SK-N-SH (cell line): Measurements from ENCODE around the gene SLC25A29. TPM values are rescaled to one million over a fixed set of nuclear protein-coding genes. Genes with fewer than 3 reads are reported as not detected.
A peak's percentile ranks its signal among the peaks of the same experiment; 100 is the strongest.
"Not testable (repeated sequence)": the region's sequence is repeated elsewhere in the genome, so short reads cannot be mapped to it uniquely, and the experiment has no call there.

Source experiments
- CTCF ChIA-PET: fragments of 300-600, 350-600 bp; formaldehyde crosslinking; extraction: SDS; loops from one replicate; lab custom pipeline; 2021; lab: Yijun Ruan, JAX
- POLR2A ChIA-PET: fragments of 350-600 bp; sonication (Branson Sonifier 250); formaldehyde crosslinking; extraction: SDS; loops from one replicate; lab custom pipeline; 2020; ENCODE audit warnings: antibody characterized with exemption, inconsistent platforms; lab: Yijun Ruan, JAX
- DNase-seq: peaks from one replicate; pipeline ENCODE4 v3.0.0; 2012
- H2AFZ ChIP-seq: fragments of 200-600 bp; sonication (generic); 2 replicates; pipeline ENCODE4 v1.8.1; 2016; ENCODE audit warnings: antibody characterized with exemption, mild to moderate bottlenecking, low read depth
- H3F3A ChIP-seq: fragments of 200-600 bp; sonication (generic); replicated peaks from 2 replicates; pipeline ENCODE3; 2016; ENCODE audit warnings: antibody characterized with exemption, mild to moderate bottlenecking; ENCODE audit not compliant: insufficient read depth
- H3K27ac ChIP-seq, 2 experiments: fragments of 200-500 bp in 1 of 2; fragments of 200-600 bp in 1 of 2; sonication (Bioruptor generic) in 1 of 2; sonication (generic), shearing (Covaris generic) in 1 of 2; 2 replicates each; pipeline versions ENCODE4 v1.5.1 to v1.6.1; 2014 to 2016; ENCODE audit warnings: low read depth in 2 of 2, inconsistent platforms in 1 of 2, low read length in 1 of 2, mild to moderate bottlenecking in 1 of 2, mixed read lengths in 1 of 2
- H3K27me3 ChIP-seq: fragments of 200-600 bp; sonication (generic), shearing (Covaris generic); 2 replicates; pipeline ENCODE4 v1.6.1; 2016; ENCODE audit warnings: mixed run types; ENCODE audit not compliant: insufficient read depth
- H3K36me3 ChIP-seq, 2 experiments: fragments of 200-500 bp in 1 of 2; fragments of 200-600 bp in 1 of 2; sonication (Bioruptor generic) in 1 of 2; sonication (generic) in 1 of 2; replicated peaks in 1 of 2; 2 replicates each; pipeline versions ENCODE3 to v1.5.1; 2014 to 2016; ENCODE audit warnings: low read length in 1 of 2, mild to moderate bottlenecking in 1 of 2; ENCODE audit not compliant: insufficient read depth in 2 of 2, control insufficient read depth in 1 of 2
- H3K4me1 ChIP-seq, 2 experiments: fragments of 200-500 bp in 1 of 2; fragments of 200-600 bp in 1 of 2; sonication (Bioruptor generic) in 1 of 2; sonication (generic), shearing (Covaris generic) in 1 of 2; 2 replicates each; pipeline versions ENCODE4 v1.5.1 to v1.6.1; 2014 to 2016; ENCODE audit warnings: low read depth in 1 of 2, low read length in 1 of 2, mixed run types in 1 of 2; ENCODE audit not compliant: insufficient read depth in 2 of 2, control insufficient read depth in 1 of 2
- H3K4me2 ChIP-seq: fragments of 200-600 bp; sonication (generic), shearing (Covaris generic); 2 replicates; pipeline ENCODE4 v1.6.1; 2017; ENCODE audit warnings: mixed run types
- H3K4me3 ChIP-seq, 2 experiments: fragments of 200-500 bp in 1 of 2; fragments of 200-600 bp in 1 of 2; sonication (Bioruptor generic) in 1 of 2; sonication (generic), shearing (Covaris generic) in 1 of 2; 2 replicates each; pipeline versions ENCODE4 v1.5.1 to v1.8.1; 2014 to 2016; ENCODE audit warnings: low read depth in 2 of 2, inconsistent platforms in 1 of 2, low read length in 1 of 2, mild to moderate bottlenecking in 1 of 2, mixed read lengths in 1 of 2, moderate library complexity in 1 of 2
- H3K79me2 ChIP-seq: fragments of 200-600 bp; sonication (generic); 2 replicates; pipeline ENCODE4 v1.8.1; 2017; ENCODE audit warnings: mild to moderate bottlenecking; ENCODE audit not compliant: insufficient read depth
- H3K9ac ChIP-seq: fragments of 200-600 bp; sonication (generic); 2 replicates; pipeline ENCODE4 v1.6.1; 2017; ENCODE audit warnings: mixed run types
- H3K9me2 ChIP-seq: fragments of 200-600 bp; sonication (generic); 2 replicates; pipeline ENCODE4 v1.6.1; 2017; ENCODE audit warnings: mixed run types
- H3K9me3 ChIP-seq: fragments of 200-600 bp; sonication (generic); 2 replicates; pipeline ENCODE4 v1.6.1; 2017; ENCODE audit warnings: mixed run types, mild to moderate bottlenecking, moderate library complexity
- H4K20me1 ChIP-seq: fragments of 200-600 bp; sonication (generic); 2 replicates; pipeline ENCODE4 v1.6.1; 2017; ENCODE audit warnings: mild to moderate bottlenecking, mixed run types; ENCODE audit not compliant: insufficient read depth
- ELF1 ChIP-seq: IDR thresholded peaks from 2 replicates; pipeline ENCODE4 v1.4.0; 2012
- EP300 ChIP-seq, 2 experiments: IDR thresholded peaks; 2 replicates each; pipeline versions ENCODE4 v1.4.0 to v1.6.1; 2012; ENCODE audit warnings: borderline replicate concordance in 1 of 2, low read depth in 1 of 2, low read length in 1 of 2
- FOSL2 ChIP-seq: IDR thresholded peaks from 2 replicates; pipeline ENCODE4 v1.4.0; 2012; ENCODE audit warnings: low read depth, mild to moderate bottlenecking, moderate library complexity, borderline replicate concordance
- FOXJ3 ChIP-seq: sonication (generic); formaldehyde crosslinking; IDR thresholded peaks from 2 replicates; pipeline ENCODE4 v1.5.1; 2020; ENCODE audit warnings: mild to moderate bottlenecking, missing genetic modification reagents
- GABPA ChIP-seq: IDR thresholded peaks from 2 replicates; pipeline ENCODE4 v1.4.0; 2012; ENCODE audit warnings: low read depth, mild to moderate bottlenecking
- GATA2 ChIP-seq: sonication (generic); formaldehyde crosslinking; IDR thresholded peaks from 2 replicates; pipeline ENCODE4 v1.5.0; 2020; ENCODE audit warnings: mild to moderate bottlenecking, missing genetic modification reagents
- MEF2A ChIP-seq: IDR thresholded peaks from 2 replicates; pipeline ENCODE4 v1.4.0; 2012; ENCODE audit warnings: low read depth, borderline replicate concordance
- NFIC ChIP-seq: IDR thresholded peaks from 2 replicates; pipeline ENCODE4 v1.4.0; 2012; ENCODE audit warnings: borderline replicate concordance
- NRF1 ChIP-seq: IDR thresholded peaks from 2 replicates; pipeline ENCODE4 v1.6.1; 2012; ENCODE audit warnings: low read depth, mild to moderate bottlenecking, low read length
- RFX5 ChIP-seq: IDR thresholded peaks from 2 replicates; pipeline ENCODE4 v1.6.1; 2012; ENCODE audit warnings: mild to moderate bottlenecking, improper control_type of control experiment, low read length
- RXRA ChIP-seq: IDR thresholded peaks from 2 replicates; pipeline ENCODE4 v1.4.0; 2012; ENCODE audit warnings: low read depth, mild to moderate bottlenecking, borderline replicate concordance
- TAF1 ChIP-seq: IDR thresholded peaks from 2 replicates; pipeline ENCODE4 v1.6.1; 2012; ENCODE audit warnings: low read depth, mild to moderate bottlenecking, low read length, moderate library complexity, borderline replicate concordance
- TCF12 ChIP-seq: IDR thresholded peaks from 2 replicates; pipeline ENCODE4 v1.4.0; 2012
- TEAD4 ChIP-seq: IDR thresholded peaks from 2 replicates; pipeline ENCODE4 v1.4.0; 2012; ENCODE audit warnings: mild to moderate bottlenecking, borderline replicate concordance; ENCODE audit not compliant: insufficient read depth
- WGBS: methylation state at CpG from one replicate; pipeline ENCODE4 v1.1.6; 2017; ENCODE audit warnings: low lambda C conversion rate; 5-methylcytosine and 5-hydroxymethylcytosine counted together
- polyA plus RNA-seq, 3 experiments: library from polyadenylated mRNA; depleted of rRNA; stranded (reverse); fragments of >200 nt; gene quantifications; 2 replicates each; pipeline ENCODE4 v1.2.3, GENCODE V29; 2012
- TF ChIP-seq, protein P1 (sequence below): fragments of 200-600 bp; sonication (generic); IDR thresholded peaks from 2 replicates; pipeline ENCODE4 v1.6.1; 2017; ENCODE audit warnings: antibody characterized with exemption, mild to moderate bottlenecking, moderate library complexity
- TF ChIP-seq, protein P2 (sequence below): IDR thresholded peaks from 2 replicates; pipeline ENCODE4 v1.4.0; 2012; ENCODE audit warnings: low read depth
- TF ChIP-seq, protein P3 (sequence below): IDR thresholded peaks from 2 replicates; pipeline ENCODE4 v1.4.0; 2012; ENCODE audit warnings: low read depth, borderline replicate concordance

Gene SLC25A29
- polyA plus RNA-seq, 1 of the 3 experiments (the other 2 are of a cell fraction): 66.9 TPM

DNA sequence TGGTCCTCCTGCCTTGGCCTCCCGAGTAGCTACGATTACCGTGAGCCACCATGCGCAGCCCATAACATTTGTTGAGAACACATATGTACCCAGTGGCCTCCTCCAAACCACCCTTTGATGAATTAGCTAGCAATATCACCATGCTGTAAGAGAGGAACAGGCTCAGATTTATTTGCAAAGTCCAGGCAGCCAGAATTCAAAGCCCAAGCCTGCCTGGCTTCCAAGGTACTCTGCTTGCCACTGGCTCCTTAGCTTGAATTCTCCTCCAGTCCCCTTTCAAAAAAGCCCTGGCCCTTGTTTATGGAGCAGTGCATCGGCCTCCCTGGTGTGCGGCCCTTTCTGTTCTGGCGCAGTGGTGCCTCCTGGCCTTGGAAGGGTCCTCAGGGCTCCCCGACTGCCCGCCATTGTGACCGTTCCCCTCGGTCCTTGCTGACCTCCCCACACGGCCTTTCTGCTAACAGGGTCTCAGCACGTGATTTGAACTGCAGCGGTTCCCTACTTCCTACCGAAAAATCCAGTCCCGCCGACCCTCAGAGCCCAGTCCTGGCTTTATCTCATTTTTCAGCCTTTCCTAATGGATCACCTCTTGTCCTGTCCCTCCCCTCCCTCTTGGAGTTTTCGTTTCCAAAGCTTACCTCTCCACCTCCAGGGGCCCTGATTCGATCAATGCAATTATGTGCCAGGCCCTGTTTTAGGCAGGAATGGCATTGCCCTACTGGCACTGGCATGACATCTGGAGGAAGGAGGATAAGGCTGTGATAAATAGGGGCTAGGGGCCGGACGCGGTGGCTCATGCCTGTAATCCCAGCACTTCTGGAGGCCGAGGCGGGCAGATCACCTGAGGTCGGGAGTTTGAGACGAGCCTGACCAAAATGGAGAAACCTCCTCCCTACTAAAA is 22.0 kb downstream of the SLC25A29 start:
- TF ChIP-seq GATA2: no peak
- TF ChIP-seq GABPA: no peak
- TF ChIP-seq RXRA: no peak
- TF ChIP-seq TAF1: no peak
- TF ChIP-seq ELF1: no peak
- TF ChIP-seq MEF2A: no peak
- TF ChIP-seq, protein P1, sequence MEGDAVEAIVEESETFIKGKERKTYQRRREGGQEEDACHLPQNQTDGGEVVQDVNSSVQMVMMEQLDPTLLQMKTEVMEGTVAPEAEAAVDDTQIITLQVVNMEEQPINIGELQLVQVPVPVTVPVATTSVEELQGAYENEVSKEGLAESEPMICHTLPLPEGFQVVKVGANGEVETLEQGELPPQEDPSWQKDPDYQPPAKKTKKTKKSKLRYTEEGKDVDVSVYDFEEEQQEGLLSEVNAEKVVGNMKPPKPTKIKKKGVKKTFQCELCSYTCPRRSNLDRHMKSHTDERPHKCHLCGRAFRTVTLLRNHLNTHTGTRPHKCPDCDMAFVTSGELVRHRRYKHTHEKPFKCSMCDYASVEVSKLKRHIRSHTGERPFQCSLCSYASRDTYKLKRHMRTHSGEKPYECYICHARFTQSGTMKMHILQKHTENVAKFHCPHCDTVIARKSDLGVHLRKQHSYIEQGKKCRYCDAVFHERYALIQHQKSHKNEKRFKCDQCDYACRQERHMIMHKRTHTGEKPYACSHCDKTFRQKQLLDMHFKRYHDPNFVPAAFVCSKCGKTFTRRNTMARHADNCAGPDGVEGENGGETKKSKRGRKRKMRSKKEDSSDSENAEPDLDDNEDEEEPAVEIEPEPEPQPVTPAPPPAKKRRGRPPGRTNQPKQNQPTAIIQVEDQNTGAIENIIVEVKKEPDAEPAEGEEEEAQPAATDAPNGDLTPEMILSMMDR: no peak
- TF ChIP-seq, protein P2, sequence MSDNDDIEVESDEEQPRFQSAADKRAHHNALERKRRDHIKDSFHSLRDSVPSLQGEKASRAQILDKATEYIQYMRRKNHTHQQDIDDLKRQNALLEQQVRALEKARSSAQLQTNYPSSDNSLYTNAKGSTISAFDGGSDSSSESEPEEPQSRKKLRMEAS: no peak
- TF ChIP-seq FOXJ3 (CRISPR knock-in tag): no peak
- no peak for TF ChIP-seq TCF12
- no peak for TF ChIP-seq NRF1
- TF ChIP-seq FOSL2: no peak
- no peak for TF ChIP-seq RFX5
- TF ChIP-seq, protein P3, sequence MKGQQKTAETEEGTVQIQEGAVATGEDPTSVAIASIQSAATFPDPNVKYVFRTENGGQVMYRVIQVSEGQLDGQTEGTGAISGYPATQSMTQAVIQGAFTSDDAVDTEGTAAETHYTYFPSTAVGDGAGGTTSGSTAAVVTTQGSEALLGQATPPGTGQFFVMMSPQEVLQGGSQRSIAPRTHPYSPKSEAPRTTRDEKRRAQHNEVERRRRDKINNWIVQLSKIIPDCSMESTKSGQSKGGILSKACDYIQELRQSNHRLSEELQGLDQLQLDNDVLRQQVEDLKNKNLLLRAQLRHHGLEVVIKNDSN: no peak
- TF ChIP-seq EP300 (IDR thresholded peaks at IDR 0.05; ENCODE audit: borderline replicate concordance in 1 of 2, low read depth in 1 of 2, low read length in 1 of 2): no peak
- TF ChIP-seq NFIC: no peak
- TF ChIP-seq TEAD4: no peak
- Histone ChIP-seq H3K36me3 (peaks cover 5 to 9% of the 10 kb centered on the region in 2 experiments), H3K79me2 (peaks cover 25% of the 10 kb centered on the region), H3K9me2 (no peaks in the 10 kb centered on the region), H3K27me3 (no peaks in the 10 kb centered on the region), H3K27ac (peak overlapping the region in 1 of 2 experiments; percentile 3; a peak in 1 of 4 replicates), H3F3A (peaks cover 3% of the 10 kb centered on the region), H3K4me3 (no peak overlapping the region), H3K9ac (no peak overlapping the region), H2AFZ (no peak overlapping the region), H3K9me3 (no peaks in the 10 kb centered on the region), H3K4me2 (peak overlapping the region; percentile 95; the same call in 1 of the 2 replicates), H4K20me1 (peaks cover 17% of the 10 kb centered on the region), H3K4me1 (peaks cover under 1 to 21% of the 10 kb centered on the region in 2 experiments; a peak in 2 of 4 replicates)
- CTCF ChIA-PET: interaction anchor here (0.7 to 5.6 kb wide), 16 partner anchors 11 to 101 kb away, joined by 3 to 58 read pairs (median 8); no protein-coding TSS in a partner anchor
- POLR2A ChIA-PET: no interaction called here
- peak; percentile 34 for DNase-seq
- 82% methylated on average over 25 of the region's 26 CpGs for WGBS

DNA sequence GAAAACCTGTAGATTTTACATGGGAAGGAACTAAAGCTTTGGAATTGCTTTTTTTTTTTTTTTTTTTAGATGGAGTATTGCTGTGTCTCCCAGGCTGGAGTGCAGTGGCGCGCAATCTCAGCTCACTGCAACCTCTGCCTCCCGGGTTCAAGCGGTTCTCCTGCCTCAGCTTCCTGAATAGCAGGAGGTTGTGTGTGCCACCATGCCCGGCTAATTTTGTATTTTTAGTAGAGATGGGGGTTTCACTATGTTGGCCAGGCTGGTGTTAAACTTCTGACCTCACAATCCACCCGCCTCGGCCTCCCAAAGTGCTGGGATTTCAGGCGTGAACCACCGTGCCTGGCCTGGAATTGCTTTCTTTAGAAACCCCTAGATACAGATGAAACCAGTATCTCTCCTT is 22.8 kb downstream of the SLC25A29 start:
- H3K36me3 ChIP-seq: peaks cover 8 to 12% of the 10 kb centered on the region in 2 experiments
- DNase-seq, H3K4me2 ChIP-seq, H3K9me2 ChIP-seq, H3K27me3 ChIP-seq, H3K9me3 ChIP-seq, POLR2A ChIA-PET, H3K27ac ChIP-seq, H3K9ac ChIP-seq, H2AFZ ChIP-seq, H3K4me3 ChIP-seq, H3F3A ChIP-seq: not testable (repeated sequence)
- H3K4me1 ChIP-seq: peaks cover 9 to 16% of the 10 kb centered on the region in 2 experiments
- 93% methylated on average over 9 of the region's 9 CpGs for WGBS
- H4K20me1 ChIP-seq: peaks cover 25% of the 10 kb centered on the region
- H3K79me2 ChIP-seq: peaks cover 33% of the 10 kb centered on the region
- CTCF ChIA-PET: interaction anchor here (1.2 to 5.6 kb wide), 9 partner anchors 11 to 175 kb away, joined by 3 to 58 read pairs (median 9); no protein-coding TSS in a partner anchor
